GM12872 (cell line): ENCODE results near the gene CDCP1.

Source experiments
- TF ChIP-seq, protein P1 (sequence below): IDR thresholded peaks from 3 replicates; pipeline ENCODE4 v1.5.1; 2011; ENCODE audit warnings: low read depth, mild to moderate bottlenecking, low read length, moderate library complexity; ENCODE audit not compliant: insufficient read depth

The CDCP1 gene

DNA sequence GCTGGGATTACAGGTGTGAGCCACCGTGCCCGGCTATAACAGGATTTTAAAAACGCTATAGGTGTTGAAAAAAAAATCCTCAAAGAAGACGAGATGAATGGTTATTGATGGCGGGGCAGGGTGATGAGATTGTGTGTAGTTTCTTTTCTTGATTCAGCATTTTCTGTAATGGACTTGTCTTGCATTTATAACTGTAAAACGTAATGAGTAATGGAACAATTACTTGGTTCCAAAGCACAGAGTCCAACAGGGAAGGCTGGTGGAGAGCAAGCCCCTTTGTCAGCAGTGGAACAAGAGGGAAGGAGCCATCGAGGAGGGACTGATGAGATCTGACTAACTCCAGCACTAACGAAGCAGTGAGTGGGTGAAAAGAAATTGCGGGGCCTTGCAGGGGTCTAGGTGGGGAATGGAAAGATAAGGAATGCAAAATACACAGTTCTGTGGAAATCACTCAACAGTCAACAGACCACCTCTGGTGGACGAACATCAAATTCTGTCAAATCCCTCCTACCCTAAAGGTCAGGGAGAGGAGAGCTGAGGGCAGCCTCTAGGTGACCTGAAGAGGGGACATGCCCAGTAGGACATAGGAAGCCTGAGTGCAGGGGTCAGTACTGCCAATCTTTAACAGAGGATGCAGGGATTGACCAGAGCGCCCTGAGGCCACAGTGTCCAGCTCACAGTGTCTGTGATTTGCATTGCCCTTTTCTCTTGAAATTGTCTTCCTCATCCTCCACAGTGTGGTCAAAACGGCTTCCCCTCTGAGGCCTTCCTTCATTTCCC is 23.1 kb upstream of the CDCP1 start:
- TF ChIP-seq, protein P1, sequence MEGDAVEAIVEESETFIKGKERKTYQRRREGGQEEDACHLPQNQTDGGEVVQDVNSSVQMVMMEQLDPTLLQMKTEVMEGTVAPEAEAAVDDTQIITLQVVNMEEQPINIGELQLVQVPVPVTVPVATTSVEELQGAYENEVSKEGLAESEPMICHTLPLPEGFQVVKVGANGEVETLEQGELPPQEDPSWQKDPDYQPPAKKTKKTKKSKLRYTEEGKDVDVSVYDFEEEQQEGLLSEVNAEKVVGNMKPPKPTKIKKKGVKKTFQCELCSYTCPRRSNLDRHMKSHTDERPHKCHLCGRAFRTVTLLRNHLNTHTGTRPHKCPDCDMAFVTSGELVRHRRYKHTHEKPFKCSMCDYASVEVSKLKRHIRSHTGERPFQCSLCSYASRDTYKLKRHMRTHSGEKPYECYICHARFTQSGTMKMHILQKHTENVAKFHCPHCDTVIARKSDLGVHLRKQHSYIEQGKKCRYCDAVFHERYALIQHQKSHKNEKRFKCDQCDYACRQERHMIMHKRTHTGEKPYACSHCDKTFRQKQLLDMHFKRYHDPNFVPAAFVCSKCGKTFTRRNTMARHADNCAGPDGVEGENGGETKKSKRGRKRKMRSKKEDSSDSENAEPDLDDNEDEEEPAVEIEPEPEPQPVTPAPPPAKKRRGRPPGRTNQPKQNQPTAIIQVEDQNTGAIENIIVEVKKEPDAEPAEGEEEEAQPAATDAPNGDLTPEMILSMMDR: no peak

DNA sequence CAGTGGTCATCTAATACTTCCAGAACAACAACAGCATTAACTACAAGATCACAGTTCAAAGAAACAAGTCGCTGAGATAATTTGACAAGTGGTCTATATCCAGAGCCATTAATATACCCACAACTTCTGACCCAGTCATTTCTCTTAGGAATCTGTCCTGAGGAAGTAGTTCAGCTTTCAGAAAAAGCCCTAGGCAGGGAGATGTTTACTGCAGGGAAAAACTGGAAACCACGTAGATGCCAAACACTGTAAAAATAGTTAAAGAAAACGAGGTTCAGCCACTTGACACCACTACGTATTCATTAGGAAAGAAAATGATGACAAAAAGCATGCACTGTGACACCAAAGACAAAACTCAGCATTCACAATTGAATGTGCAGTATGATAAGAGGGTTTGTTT is 22.3 kb upstream of the CDCP1 start:
- TF ChIP-seq, protein P1: no peak

DNA sequence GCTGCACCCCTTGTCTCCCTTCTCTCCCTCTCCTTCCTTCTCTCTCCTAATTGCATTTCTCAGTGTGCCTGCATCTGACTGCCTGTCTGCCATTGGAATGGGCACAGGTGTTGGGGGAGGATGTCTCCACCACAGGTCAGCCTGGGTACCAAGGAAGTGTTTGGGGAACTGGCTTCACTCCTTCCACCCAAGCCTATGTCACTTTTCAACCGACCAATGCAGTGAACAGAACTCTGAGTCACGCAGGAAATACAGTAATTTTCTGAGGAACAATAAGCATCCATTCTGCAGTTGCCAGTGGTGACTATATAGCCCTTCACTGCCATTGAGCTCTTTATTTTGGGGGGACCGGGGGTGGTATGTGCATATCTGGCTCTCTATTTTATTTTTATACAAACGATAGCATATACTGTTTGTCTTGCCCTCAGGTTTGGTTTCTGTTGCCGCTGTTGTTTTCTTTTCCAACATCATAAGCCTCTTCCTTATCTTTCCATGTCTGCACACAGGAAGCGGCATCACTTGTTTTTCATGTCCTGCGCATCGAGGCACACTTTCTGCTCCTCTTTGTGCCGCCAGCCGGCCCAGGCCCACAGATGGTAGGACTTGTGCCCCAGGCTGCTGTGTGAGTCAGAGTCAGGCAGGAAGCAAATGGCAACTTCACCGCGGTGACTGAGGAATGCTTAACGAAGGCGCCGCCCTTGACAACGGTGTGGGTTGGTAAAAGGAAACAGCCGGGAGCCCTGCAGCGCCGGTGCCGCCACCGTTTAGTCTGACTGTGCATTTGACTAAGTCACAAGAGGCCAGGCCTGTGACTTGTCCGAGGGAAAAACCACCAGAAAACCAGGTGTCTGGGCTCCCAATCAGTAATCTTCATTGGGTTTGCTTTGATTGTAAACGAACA is 21.1 kb upstream of the CDCP1 start:
- TF ChIP-seq, protein P1: no peak

DNA sequence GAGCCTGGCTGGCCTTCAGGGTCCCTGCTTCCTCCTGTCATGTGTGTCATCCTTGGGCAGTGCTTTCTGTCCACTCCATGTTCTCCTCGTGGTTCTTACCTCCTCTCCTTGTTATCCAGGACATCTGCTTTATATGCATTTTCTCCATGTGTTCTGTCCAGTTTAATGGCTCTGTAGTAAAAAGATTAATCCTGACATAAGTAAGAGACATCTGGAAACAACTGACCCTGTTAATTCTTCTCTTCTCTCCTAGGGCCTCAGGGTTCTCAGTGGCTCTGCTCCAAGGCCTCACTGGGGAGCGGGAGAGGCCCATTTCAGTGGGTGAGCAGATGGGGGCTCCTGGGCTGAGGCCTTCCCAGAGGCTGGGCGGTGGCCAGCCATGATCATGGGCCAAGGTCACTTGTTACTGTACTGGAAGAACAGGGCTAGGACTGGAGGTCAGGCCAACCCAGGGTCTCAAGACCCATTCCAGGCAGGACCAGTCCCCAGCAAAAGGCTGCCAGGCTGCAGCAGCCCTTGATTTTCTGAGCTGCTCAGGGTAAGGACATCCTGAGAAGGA is 20.2 kb upstream of the CDCP1 start:
- TF ChIP-seq, protein P1: no peak

DNA sequence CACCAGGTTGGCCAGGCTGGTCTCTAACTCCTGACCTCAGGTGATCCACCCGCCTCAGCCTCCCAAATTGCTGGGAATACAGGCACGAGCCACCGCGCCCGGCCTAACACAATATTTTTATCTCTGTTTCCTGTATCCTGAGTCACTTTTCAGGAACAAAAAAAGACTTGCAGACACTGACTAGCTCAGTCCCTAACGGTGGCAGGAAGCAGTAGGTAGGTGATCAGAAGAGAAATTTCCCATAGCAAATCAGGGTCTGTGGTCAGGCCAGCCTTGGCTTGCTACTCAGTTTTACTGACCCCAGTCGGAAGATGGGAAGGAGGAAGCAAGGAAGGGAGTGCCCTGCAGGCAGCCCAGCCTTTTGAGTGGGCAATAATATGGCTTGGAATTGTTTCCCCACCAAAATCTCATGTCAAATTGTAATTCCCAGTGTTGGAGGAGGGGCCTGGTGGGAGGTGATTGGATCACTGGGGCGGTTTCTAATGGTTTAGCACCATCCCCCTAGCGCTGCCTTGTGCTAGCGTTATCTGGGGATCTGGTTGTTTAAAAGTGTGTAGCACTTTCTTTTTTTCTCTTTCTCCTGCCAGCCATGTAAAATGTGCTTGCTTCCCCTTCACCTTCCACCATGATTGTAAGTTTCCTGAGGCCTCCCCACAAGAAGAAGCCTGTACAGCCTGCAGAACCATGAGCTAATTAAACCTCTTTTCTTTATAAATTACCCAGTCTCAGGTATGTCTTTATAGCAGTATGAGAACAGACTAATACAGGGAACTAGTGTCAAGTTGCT is 19.5 kb upstream of the CDCP1 start:
- TF ChIP-seq, protein P1: no peak

DNA sequence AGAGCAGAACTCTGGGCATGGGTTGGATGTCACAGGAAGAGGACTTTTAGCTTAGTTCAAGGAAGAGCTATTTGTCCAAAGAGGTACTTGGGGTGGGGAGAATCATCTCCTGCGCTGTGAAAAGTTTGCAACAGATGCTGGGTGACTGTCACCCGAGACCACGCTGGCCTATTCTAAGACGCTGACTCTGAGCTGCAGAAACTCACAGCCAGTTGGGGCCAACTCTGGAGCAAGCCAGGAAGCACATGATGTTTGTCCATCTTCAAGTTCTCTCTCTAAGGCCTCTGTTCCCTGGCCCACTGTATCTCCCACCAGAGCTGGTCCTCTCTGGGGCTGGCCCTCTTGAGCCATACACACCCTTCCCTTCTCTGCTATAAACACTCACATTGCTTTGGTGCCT is 17.9 kb upstream of the CDCP1 start:
- TF ChIP-seq, protein P1: no peak
